ENCODE data around the gene OR2A14. TPM values are rescaled to one million over a fixed set of nuclear protein-coding genes. Genes with fewer than 3 reads are reported as not detected.

Gene OR2A14
- not detected for total RNA-seq (2013)
- polyA plus RNA-seq: not detected
- not detected in 2 replicates for polyA minus RNA-seq
- 0 to 0.58 (median 0) reads per million in 11 experiments for total RNA-seq

GRCh38 chr7:144122876-144123275 lies at the start of gene OR2A14:
OR2A14 (plus strand) TSS chr7:144123176; CDS start chr7:144129113, 5,937 bp downstream.
- Mint-ChIP-seq H3K36me3 (no peaks in the 10 kb centered on the region), H3K4me3 (no peak within 1 kb of the TSS), H3K27ac (no peak within 1 kb of the TSS), H3K27me3 (ENCODE audit: low read depth in 3 of 3) (no peaks in the 10 kb centered on the region), H3K9me3 (peaks cover 0 to 4% (median 0%) of the 10 kb centered on the region in 7 donors), H3K4me1 (no peaks in the 10 kb centered on the region)
- H2AFZ ChIP-seq (ENCODE audit: insufficient read depth, low read depth, low read length, poor library complexity, severe bottlenecking): no peak within 1 kb of the TSS
- H3K79me2 ChIP-seq (ENCODE audit: insufficient read depth, low read length): no peaks in the 10 kb centered on the region
- H3K9ac ChIP-seq (ENCODE audit: insufficient read depth, low read length, poor library complexity, severe bottlenecking): no peak within 1 kb of the TSS
- H4K20me1 ChIP-seq (ENCODE audit: insufficient read depth, low read length): no peaks in the 10 kb centered on the region
- intact Hi-C loops (cut with micrococcal nuclease): no loop called here
- H3K4me1 ChIP-seq (ENCODE audit: control insufficient read depth in 1 of 2, insufficient read depth in 2 of 2, low read length in 2 of 2): no peaks in the 10 kb centered on the region
- H3K27ac ChIP-seq (ENCODE audit: low read depth in 1 of 2, low read length in 2 of 2): no peak within 1 kb of the TSS
- no peaks in the 10 kb centered on the region for H3K9me3 ChIP-seq (replicated peaks in 1 of 2; ENCODE audit: control insufficient read depth in 1 of 2, insufficient read depth in 1 of 2, low read length in 2 of 2)
- H3K36me3 ChIP-seq (replicated peaks in 1 of 2; ENCODE audit: control insufficient read depth in 1 of 2, insufficient read depth in 2 of 2, low read length in 2 of 2): no peaks in the 10 kb centered on the region
- H3K4me2 ChIP-seq (replicated peaks; ENCODE audit: extremely low read depth, low read length, poor library complexity, severe bottlenecking): no peak within 1 kb of the TSS
- WGBS (ENCODE audit: insufficient coverage): no CpG with 5 or more reads among the region's 1 CpG
- H3K4me3 ChIP-seq (replicated peaks in 1 of 3; ENCODE audit: low read depth in 2 of 3, low read length in 3 of 3): no peak within 1 kb of the TSS
- no peak for TF ChIP-seq CTCF (IDR thresholded peaks at IDR 0.05)
- no peak for DNase-seq
- H3K27me3 ChIP-seq (ENCODE audit: control insufficient read depth in 2 of 2, insufficient read depth in 2 of 2, low read length in 2 of 2): no peaks in the 10 kb centered on the region

GRCh38 chr7:144074374-144074773 lies 48.6 kb upstream of the OR2A14 start:
- Mint-ChIP-seq H3K4me3 (no peak overlapping the region), H3K4me1 (no peaks in the 10 kb centered on the region), H3K36me3 (no peaks in the 10 kb centered on the region), H3K9me3 (peaks cover 0 to 7% (median 1%) of the 10 kb centered on the region in 7 donors), H3K27ac (no peak overlapping the region), H3K27me3 (ENCODE audit: low read depth in 3 of 3) (no peaks in the 10 kb centered on the region)
- Histone ChIP-seq H4K20me1 (ENCODE audit: insufficient read depth, low read length) (no peaks in the 10 kb centered on the region), H3K9me3 (replicated peaks in 1 of 2; ENCODE audit: control insufficient read depth in 1 of 2, insufficient read depth in 1 of 2, low read length in 2 of 2) (no peaks in the 10 kb centered on the region), H3K9ac (ENCODE audit: insufficient read depth, low read length, poor library complexity, severe bottlenecking) (no peak overlapping the region), H3K4me2 (replicated peaks; ENCODE audit: extremely low read depth, low read length, poor library complexity, severe bottlenecking) (no peak overlapping the region), H3K36me3 (replicated peaks in 1 of 2; ENCODE audit: control insufficient read depth in 1 of 2, insufficient read depth in 2 of 2, low read length in 2 of 2) (no peaks in the 10 kb centered on the region), H2AFZ (ENCODE audit: insufficient read depth, low read depth, low read length, poor library complexity, severe bottlenecking) (no peak overlapping the region), H3K27ac (ENCODE audit: low read depth in 1 of 2, low read length in 2 of 2) (no peak overlapping the region), H3K79me2 (ENCODE audit: insufficient read depth, low read length) (no peaks in the 10 kb centered on the region), H3K4me3 (replicated peaks in 1 of 3; ENCODE audit: low read depth in 2 of 3, low read length in 3 of 3) (no peak overlapping the region), H3K4me1 (ENCODE audit: control insufficient read depth in 1 of 2, insufficient read depth in 2 of 2, low read length in 2 of 2) (no peaks in the 10 kb centered on the region), H3K27me3 (ENCODE audit: control insufficient read depth in 2 of 2, insufficient read depth in 2 of 2, low read length in 2 of 2) (no peaks in the 10 kb centered on the region)
- no peak for TF ChIP-seq CTCF (IDR thresholded peaks at IDR 0.05)
- no peak for DNase-seq
- intact Hi-C loops (cut with micrococcal nuclease): no loop called here
- WGBS (ENCODE audit: insufficient coverage): 100% methylated on average over 8 of the region's 8 CpGs

Measured in CD14-positive monocyte (primary cell).